HG02981 (cell line): ENCODE data around the gene LILRA5.
"Not testable (repeated sequence)": the region's sequence is repeated elsewhere in the genome, so short reads cannot be mapped to it uniquely, and the experiment has no call there.

Source experiments
- ATAC-seq: cut with Tn5 transposase; IDR thresholded peaks from one replicate; pipeline ENCODE4 v1.9.1; 2021; ENCODE audit warnings: mild to moderate bottlenecking, moderate library complexity; ENCODE audit not compliant: unreplicated experiment

Gene LILRA5

GRCh38 chr19:54307389-54308020, 5.5 kb downstream of the LILRA5 start:
- no peak for ATAC-seq

GRCh38 chr19:54305141-54305540, 7.8 kb downstream of the LILRA5 start:
- no peak for ATAC-seq

- ATAC-seq, result no peak
Measured at GRCh38 chr19:54302257-54302656, 10.7 kb downstream of the LILRA5 start.

- ATAC-seq, result no peak
Measured at GRCh38 chr19:54299515-54299914, 13.5 kb downstream of the LILRA5 start.

GRCh38 chr19:54299126-54299498, 13.9 kb downstream of the LILRA5 start:
- ATAC-seq, result no peak

- ATAC-seq, result no peak
Measured at GRCh38 chr19:54298357-54299125, 14.4 kb downstream of the LILRA5 start.

GRCh38 chr19:54297759-54298305, 15.1 kb downstream of the LILRA5 start:
- ATAC-seq, result no peak

GRCh38 chr19:54294539-54294938, 18.4 kb downstream of the LILRA5 start:
- ATAC-seq, result no peak

- ATAC-seq, result not testable (repeated sequence)
Measured at GRCh38 chr19:54289160-54289559, 23.8 kb downstream of the LILRA5 start.

- no peak for ATAC-seq
Measured at GRCh38 chr19:54287456-54287855, 25.5 kb downstream of the LILRA5 start.

- ATAC-seq, result not testable (repeated sequence)
Measured at GRCh38 chr19:54286283-54286682, 26.7 kb downstream of the LILRA5 start.

GRCh38 chr19:54285427-54286056, 27.4 kb downstream of the LILRA5 start:
- ATAC-seq, result not testable (repeated sequence)

GRCh38 chr19:54282686-54283470, 30.1 kb downstream of the LILRA5 start:
- ATAC-seq, result no peak

- not testable (repeated sequence) for ATAC-seq
Measured at GRCh38 chr19:54281729-54282075, 31.3 kb downstream of the LILRA5 start.

- no peak for ATAC-seq
Measured at GRCh38 chr19:54281007-54281728, 31.8 kb downstream of the LILRA5 start, which contains the start of gene LILRB2. Gene LILRB2, minus strand, starts transcription at chr19:54281110. Its CDS starts 614 bp downstream, at chr19:54280496.

GRCh38 chr19:54280441-54280840, 32.5 kb downstream of the LILRA5 start:
- not testable (repeated sequence) for ATAC-seq

GRCh38 chr19:54280025-54280424, 32.9 kb downstream of the LILRA5 start:
- not testable (repeated sequence) for ATAC-seq

- no peak for ATAC-seq
Measured at GRCh38 chr19:54279406-54279962, 33.5 kb downstream of the LILRA5 start.

- not testable (repeated sequence) for ATAC-seq
Measured at GRCh38 chr19:54278571-54279195, 34.3 kb downstream of the LILRA5 start.
